ENCODE results near the gene SEC31B.

SEC31B gene

GRCh38 chr10:100480002-100480401 is 39.7 kb downstream of the SEC31B start:
- Histone ChIP-seq H3K27me3 (peaks cover 45% of the 10 kb centered on the region), H3K4me3 (ENCODE audit: low read depth, low read length) (no peak overlapping the region), H3K36me3 (no peaks in the 10 kb centered on the region), H3K4me1 (no peaks in the 10 kb centered on the region), H3K9me3 (no peaks in the 10 kb centered on the region)
- TF ChIP-seq CTCF (IDR thresholded peaks at IDR 0.05; ENCODE audit: low read depth, low read length), result no peak
- no peak for DNase-seq

GRCh38 chr10:100479037-100479436 is 40.6 kb downstream of the SEC31B start:
- Histone ChIP-seq H3K4me3 (ENCODE audit: low read depth, low read length) (no peak overlapping the region), H3K27me3 (peaks cover 45% of the 10 kb centered on the region), H3K9me3 (no peaks in the 10 kb centered on the region), H3K4me1 (no peaks in the 10 kb centered on the region), H3K36me3 (no peaks in the 10 kb centered on the region)
- DNase-seq, result no peak
- TF ChIP-seq CTCF (IDR thresholded peaks at IDR 0.05; ENCODE audit: low read depth, low read length), result no peak

- DNase-seq, result no peak
- Histone ChIP-seq H3K4me1 (no peaks in the 10 kb centered on the region), H3K9me3 (no peaks in the 10 kb centered on the region), H3K4me3 (ENCODE audit: low read depth, low read length) (no peak overlapping the region), H3K27me3 (peaks cover 36% of the 10 kb centered on the region), H3K36me3 (no peaks in the 10 kb centered on the region)
- TF ChIP-seq CTCF (IDR thresholded peaks at IDR 0.05; ENCODE audit: low read depth, low read length), result no peak
These were observed 41.7 kb downstream of the SEC31B start for GRCh38 chr10:100477970-100478369.

- H3K4me3 ChIP-seq (ENCODE audit: low read depth, low read length), result no peak overlapping the region
- DNase-seq, result no peak
- H3K36me3 ChIP-seq, result no peaks in the 10 kb centered on the region
- no peaks in the 10 kb centered on the region for H3K9me3 ChIP-seq
- no peaks in the 10 kb centered on the region for H3K4me1 ChIP-seq
- no peak for TF ChIP-seq CTCF (IDR thresholded peaks at IDR 0.05; ENCODE audit: low read depth, low read length)
- H3K27me3 ChIP-seq, result peaks cover 15% of the 10 kb centered on the region
These were observed 49.3 kb downstream of the SEC31B start for GRCh38 chr10:100470367-100470766.

- no peaks in the 10 kb centered on the region for H3K4me1 ChIP-seq
- peaks cover 17% of the 10 kb centered on the region for H3K27me3 ChIP-seq
- no peak for DNase-seq
- no peaks in the 10 kb centered on the region for H3K9me3 ChIP-seq
- H3K4me3 ChIP-seq (ENCODE audit: low read depth, low read length), result no peak overlapping the region
- TF ChIP-seq CTCF (IDR thresholded peaks at IDR 0.05; ENCODE audit: low read depth, low read length), result no peak
- H3K36me3 ChIP-seq, result no peaks in the 10 kb centered on the region
These were observed 49.9 kb downstream of the SEC31B start for GRCh38 chr10:100469756-100470155.

GRCh38 chr10:100468978-100469377 is 50.7 kb downstream of the SEC31B start:
- no peak for TF ChIP-seq CTCF (IDR thresholded peaks at IDR 0.05; ENCODE audit: low read depth, low read length)

More at GRCh38 chr10:100468978-100469377, 50.7 kb downstream of the SEC31B start:
- H3K36me3 ChIP-seq, result no peaks in the 10 kb centered on the region
- no peak for DNase-seq
- H3K9me3 ChIP-seq, result no peaks in the 10 kb centered on the region
- peaks cover 25% of the 10 kb centered on the region for H3K27me3 ChIP-seq
- no peaks in the 10 kb centered on the region for H3K4me1 ChIP-seq
- no peak overlapping the region for H3K4me3 ChIP-seq (ENCODE audit: low read depth, low read length)
